Left lung (tissue), 10 donors: ENCODE measurements around the gene PCSK6. TPM values are rescaled to one million over a fixed set of nuclear protein-coding genes. Genes with fewer than 3 reads are reported as not detected.

ENCODE experiments used
- ATAC-seq: fragments of 200-7000 bp; cut with Tn5 transposase; one replicate; pipeline ENCODE4 v1.9.1; 2020; ENCODE audit warnings: moderate library complexity
- DNase-seq, 4 donors: peaks; one replicate each; pipeline ENCODE4 v3.0.0-alpha.2; 2013 to 2020
- H3K27ac ChIP-seq, 2 donors: fragments of 200-600 bp; sonication (generic) in 1 of 2; one replicate each; pipeline versions ENCODE4 v1.5.0 to v1.8.0; 2020 to 2021
- H3K27me3 ChIP-seq, 2 donors: fragments of 200-600 bp; sonication (generic) in 1 of 2; one replicate each; pipeline versions ENCODE4 v1.5.0 to v1.8.0; 2020 to 2021
- H3K36me3 ChIP-seq, 2 donors: fragments of 200-600 bp; sonication (generic) in 1 of 2; one replicate each; pipeline versions ENCODE4 v1.5.0 to v1.8.0; 2020 to 2021
- H3K4me1 ChIP-seq, 2 donors: fragments of 200-600 bp; one replicate each; pipeline ENCODE4 v1.8.0; 2021
- H3K4me3 ChIP-seq, 2 donors: fragments of 200-600 bp; sonication (generic) in 1 of 2; one replicate each; pipeline versions ENCODE4 v1.5.0 to v1.8.0; 2020 to 2021; ENCODE audit warnings: mild to moderate bottlenecking in 1 of 2
- H3K9me3 ChIP-seq, 2 donors: fragments of 200-600 bp; sonication (generic) in 1 of 2; one replicate each; pipeline versions ENCODE4 v1.5.0 to v1.8.0; 2020 to 2021
- intact Hi-C, 2 donors: fragments of 100-400 bp; cut with DNase I; formaldehyde crosslinking; loops; one replicate each; pipeline versions ENCODE4 v1.11.2 to v1.14.2; 2022
- polyA plus RNA-seq, 6 donors: library from polyadenylated mRNA; unstranded; fragments of 120-200 nt; gene quantifications; one replicate each; pipeline ENCODE4 v1.2.1, GENCODE V29; 2013; ENCODE audit not compliant: insufficient read length in 6 of 6
- total RNA-seq, 2 donors: library from RNA; stranded (reverse); fragmentation: NEBNext Ultra II Directional; extraction: Animal tissue kit (Norgen Biotek cat#: 25700); gene quantifications; one replicate each; pipeline ENCODE4 v1.2.1, GENCODE V29; 2021
- TF ChIP-seq, protein P1 (sequence below), 2 donors: fragments of 200-600 bp; sonication (generic) in 1 of 2; IDR thresholded peaks; one replicate each; pipeline versions ENCODE4 v1.5.0 to v1.8.0; 2021; ENCODE audit warnings: antibody characterized with exemption in 2 of 2
- donor health status: DM: no; HTN: yes; CAD: no.
- donor health status: DM: no; HTN: no; CAD: no.

Gene PCSK6
- total and polyA plus RNA-seq, 8 donors: 7.7 to 25.7 (median 22.8) TPM

DNA sequence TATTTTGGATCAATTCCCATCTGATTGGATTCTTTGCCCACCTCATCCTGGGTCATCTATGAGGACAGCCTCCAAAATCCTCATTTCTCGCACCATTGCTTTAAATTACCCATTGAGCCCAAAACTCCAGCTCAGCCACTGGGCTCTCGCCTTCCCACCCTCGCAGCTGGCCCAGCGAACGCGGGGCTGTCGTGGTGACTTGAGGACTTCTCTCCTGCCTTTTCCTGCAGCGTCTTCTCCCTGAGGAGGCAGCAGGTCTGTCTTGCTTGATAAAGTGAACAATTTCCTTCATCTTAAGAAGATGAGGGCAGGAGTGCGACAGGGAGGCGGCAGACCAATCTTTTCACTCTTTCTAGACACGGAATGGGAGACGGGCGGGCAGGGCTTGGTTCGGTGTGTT, 161.5 kb downstream of the PCSK6 start:
- no peak for DNase-seq
- Histone ChIP-seq H3K9me3 (no peaks in the 10 kb centered on the region), H3K4me1 (no peaks in the 10 kb centered on the region), H3K36me3 (no peaks in the 10 kb centered on the region), H3K27me3 (peaks cover 0 to 17% of the 10 kb centered on the region in 2 donors), H3K4me3 (no peak overlapping the region), H3K27ac (no peak overlapping the region)
- ATAC-seq: no peak
- intact Hi-C loops: no loop called here
- TF ChIP-seq, protein P1, sequence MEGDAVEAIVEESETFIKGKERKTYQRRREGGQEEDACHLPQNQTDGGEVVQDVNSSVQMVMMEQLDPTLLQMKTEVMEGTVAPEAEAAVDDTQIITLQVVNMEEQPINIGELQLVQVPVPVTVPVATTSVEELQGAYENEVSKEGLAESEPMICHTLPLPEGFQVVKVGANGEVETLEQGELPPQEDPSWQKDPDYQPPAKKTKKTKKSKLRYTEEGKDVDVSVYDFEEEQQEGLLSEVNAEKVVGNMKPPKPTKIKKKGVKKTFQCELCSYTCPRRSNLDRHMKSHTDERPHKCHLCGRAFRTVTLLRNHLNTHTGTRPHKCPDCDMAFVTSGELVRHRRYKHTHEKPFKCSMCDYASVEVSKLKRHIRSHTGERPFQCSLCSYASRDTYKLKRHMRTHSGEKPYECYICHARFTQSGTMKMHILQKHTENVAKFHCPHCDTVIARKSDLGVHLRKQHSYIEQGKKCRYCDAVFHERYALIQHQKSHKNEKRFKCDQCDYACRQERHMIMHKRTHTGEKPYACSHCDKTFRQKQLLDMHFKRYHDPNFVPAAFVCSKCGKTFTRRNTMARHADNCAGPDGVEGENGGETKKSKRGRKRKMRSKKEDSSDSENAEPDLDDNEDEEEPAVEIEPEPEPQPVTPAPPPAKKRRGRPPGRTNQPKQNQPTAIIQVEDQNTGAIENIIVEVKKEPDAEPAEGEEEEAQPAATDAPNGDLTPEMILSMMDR (IDR thresholded peaks at IDR 0.05): no peak

DNA sequence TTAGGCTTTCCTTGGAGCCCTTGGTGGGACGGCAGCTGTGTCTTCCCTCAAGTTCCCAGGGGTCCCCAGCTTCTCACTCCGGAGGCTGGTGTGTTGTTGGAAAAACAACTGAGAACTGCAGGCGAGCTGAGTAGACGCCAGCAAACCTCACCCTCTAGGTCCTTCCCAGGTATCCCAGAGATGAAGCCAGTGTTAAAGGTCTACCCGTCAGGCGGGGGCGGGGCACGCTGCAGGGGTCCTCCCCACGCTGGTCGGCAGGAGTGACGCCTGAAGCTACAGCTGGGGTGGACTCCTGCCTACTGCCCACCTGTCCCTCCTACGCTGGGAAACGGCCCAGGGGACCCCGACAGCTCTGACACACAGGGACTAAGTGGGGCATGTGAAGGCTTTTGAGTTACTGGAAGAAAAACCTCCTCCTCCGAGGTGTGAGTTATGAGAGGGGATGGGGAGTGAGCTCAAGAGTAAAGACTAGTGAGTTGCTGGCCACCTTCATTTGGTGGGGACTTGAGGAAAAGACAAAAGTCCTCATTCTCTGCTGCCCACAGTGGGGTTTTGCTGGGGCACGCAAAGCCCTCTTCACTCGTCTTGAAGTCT, 162.3 kb downstream of the PCSK6 start:
- no peak for DNase-seq
- H3K4me1 ChIP-seq: no peaks in the 10 kb centered on the region
- no peaks in the 10 kb centered on the region for H3K9me3 ChIP-seq
- TF ChIP-seq, protein P1 (IDR thresholded peaks at IDR 0.05): no peak
- H3K4me3 ChIP-seq: no peak overlapping the region
- H3K27ac ChIP-seq: no peak overlapping the region
- peaks cover 0 to 17% of the 10 kb centered on the region in 2 donors for H3K27me3 ChIP-seq
- ATAC-seq: no peak
- no peaks in the 10 kb centered on the region for H3K36me3 ChIP-seq
- intact Hi-C loops: no loop called here

DNA sequence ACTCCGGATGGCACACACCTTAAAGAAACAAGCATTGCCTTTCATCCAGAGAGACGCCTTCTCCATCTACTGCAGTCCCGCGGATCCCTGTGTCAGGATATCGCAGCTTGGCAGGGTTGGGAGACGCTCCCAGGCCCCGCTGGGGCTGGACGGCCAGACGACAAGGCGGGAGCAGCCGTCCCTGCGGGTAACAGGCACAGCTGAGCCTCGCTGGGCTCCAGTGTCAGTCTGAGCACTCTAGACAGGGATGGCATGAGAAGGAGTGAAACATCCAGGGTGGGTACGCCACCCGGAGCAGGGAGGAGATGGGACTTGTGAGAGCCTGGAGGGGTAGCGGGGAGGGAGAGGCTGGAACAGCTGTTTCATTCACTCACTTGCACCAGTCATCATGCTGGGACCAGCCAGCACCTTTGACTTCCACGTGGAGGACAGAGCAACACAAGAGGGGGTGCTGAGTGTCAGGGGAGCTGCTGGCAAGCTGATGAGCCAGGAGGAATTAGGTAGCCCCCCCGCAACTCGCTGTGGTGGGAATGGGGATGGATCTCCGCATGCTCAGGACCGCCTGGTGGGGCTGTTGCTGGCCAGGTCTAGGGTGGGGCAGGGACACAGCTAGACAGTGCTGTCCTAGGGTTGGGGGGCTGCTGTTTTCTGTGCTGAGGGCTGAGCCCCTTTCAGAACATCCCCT, 162.9 kb downstream of the PCSK6 start:
- no peaks in the 10 kb centered on the region for H3K4me1 ChIP-seq
- no peak for DNase-seq
- no peaks in the 10 kb centered on the region for H3K9me3 ChIP-seq
- no peak overlapping the region for H3K27ac ChIP-seq
- TF ChIP-seq, protein P1 (IDR thresholded peaks at IDR 0.05): no peak
- peaks cover 0 to 20% of the 10 kb centered on the region in 2 donors for H3K27me3 ChIP-seq
- ATAC-seq: no peak
- intact Hi-C loops: no loop called here
- H3K4me3 ChIP-seq: no peak overlapping the region
- H3K36me3 ChIP-seq: no peaks in the 10 kb centered on the region

DNA sequence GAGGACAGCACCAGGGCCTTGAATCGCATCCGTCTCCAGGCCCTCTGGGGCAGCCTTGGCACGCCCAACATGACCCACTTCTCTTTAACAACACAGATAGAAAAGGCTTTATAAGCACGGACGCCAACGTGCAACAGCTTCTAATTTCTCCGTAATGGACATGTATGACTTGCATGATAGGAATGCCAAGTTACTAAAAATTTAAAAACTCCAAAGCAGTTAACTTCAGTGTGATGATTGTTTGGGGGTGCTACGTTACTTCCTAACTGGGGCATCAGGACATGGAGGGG, 163.5 kb downstream of the PCSK6 start:
- intact Hi-C loops: no loop called here
- H3K36me3 ChIP-seq: no peaks in the 10 kb centered on the region
- H3K27me3 ChIP-seq: peaks cover 0 to 26% of the 10 kb centered on the region in 2 donors
- TF ChIP-seq, protein P1 (IDR thresholded peaks at IDR 0.05): no peak
- no peak for ATAC-seq
- DNase-seq: no peak
- no peak overlapping the region for H3K4me3 ChIP-seq
- no peak overlapping the region for H3K27ac ChIP-seq
- H3K9me3 ChIP-seq: no peaks in the 10 kb centered on the region
- peaks cover 0 to 1% of the 10 kb centered on the region in 2 donors for H3K4me1 ChIP-seq

DNA sequence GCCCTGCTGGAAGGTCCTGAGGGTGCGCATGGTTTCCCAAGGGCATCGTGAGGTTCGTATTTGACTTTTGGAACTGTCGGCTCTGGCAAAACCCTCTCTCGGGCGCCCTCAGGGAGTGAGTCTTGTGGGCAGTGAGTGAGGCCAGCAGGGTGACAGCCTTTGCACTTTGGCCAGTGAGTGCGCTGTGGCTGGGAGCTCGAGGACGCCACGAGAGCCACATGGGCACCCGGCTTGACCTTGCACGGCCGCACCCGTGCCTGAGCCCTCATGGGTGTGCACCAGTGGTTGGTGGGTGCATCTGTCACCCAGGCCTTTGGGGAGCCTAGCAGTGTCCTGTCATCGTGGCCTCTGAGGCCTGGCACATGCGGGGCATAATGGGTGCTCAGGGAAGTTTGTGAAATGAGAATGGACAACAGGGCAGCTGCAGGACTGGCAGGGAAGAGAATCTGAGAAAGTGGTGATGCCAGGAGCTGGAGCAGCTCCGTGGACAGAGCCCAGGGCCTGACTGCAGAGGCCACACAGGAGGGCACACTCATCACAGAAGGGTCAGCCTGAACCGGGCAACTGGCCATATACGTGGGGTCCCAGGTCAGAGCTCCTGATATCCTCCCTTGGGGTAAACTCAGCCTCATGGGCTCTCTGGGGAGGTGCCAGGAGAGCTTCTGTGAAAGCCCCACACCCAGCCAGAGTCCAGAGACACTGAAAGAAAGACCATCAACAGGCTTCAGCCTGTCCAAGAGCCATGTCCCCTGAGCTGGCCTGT, 164.1 kb downstream of the PCSK6 start:
- TF ChIP-seq, protein P1 (IDR thresholded peaks at IDR 0.05): no peak
- no peak for DNase-seq
- ATAC-seq: no peak
- no peaks in the 10 kb centered on the region for H3K9me3 ChIP-seq
- H3K27ac ChIP-seq: no peak overlapping the region
- H3K27me3 ChIP-seq: peaks cover 0 to 30% of the 10 kb centered on the region in 2 donors
- no peaks in the 10 kb centered on the region for H3K36me3 ChIP-seq
- no peak overlapping the region for H3K4me3 ChIP-seq
- intact Hi-C loops: no loop called here
- peaks cover 0 to 6% of the 10 kb centered on the region in 2 donors for H3K4me1 ChIP-seq
